ENCODE results near the gene NLRP1.

Gene NLRP1

DNA sequence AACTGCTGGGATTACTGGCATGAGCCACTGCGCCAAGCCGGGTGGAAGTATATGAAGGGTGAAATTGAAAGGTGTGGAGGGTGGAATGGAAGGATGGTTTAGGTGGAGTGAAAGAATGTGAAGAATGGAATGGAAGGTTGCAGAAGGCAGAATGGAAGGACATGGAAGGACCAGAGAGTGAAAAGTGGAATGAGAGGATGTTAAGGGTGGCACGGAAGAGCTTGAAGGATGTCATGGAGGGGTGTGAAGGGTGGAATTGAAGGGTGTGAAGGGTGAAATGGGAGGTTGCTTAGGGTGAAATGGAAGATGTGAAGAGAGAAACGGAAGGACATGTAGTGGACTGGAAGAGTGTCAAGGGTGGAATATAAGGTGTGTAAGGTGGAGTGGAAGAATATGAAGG, 81.8 kb downstream of the NLRP1 start:
- no peak for FAIRE-seq
- DNase-seq (ENCODE audit: insufficient read length, low spot score): no peak
- TF ChIP-seq, protein P1, sequence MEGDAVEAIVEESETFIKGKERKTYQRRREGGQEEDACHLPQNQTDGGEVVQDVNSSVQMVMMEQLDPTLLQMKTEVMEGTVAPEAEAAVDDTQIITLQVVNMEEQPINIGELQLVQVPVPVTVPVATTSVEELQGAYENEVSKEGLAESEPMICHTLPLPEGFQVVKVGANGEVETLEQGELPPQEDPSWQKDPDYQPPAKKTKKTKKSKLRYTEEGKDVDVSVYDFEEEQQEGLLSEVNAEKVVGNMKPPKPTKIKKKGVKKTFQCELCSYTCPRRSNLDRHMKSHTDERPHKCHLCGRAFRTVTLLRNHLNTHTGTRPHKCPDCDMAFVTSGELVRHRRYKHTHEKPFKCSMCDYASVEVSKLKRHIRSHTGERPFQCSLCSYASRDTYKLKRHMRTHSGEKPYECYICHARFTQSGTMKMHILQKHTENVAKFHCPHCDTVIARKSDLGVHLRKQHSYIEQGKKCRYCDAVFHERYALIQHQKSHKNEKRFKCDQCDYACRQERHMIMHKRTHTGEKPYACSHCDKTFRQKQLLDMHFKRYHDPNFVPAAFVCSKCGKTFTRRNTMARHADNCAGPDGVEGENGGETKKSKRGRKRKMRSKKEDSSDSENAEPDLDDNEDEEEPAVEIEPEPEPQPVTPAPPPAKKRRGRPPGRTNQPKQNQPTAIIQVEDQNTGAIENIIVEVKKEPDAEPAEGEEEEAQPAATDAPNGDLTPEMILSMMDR (IDR thresholded peaks at IDR 0.05; ENCODE audit: insufficient read depth, missing control alignments): no peak

DNA sequence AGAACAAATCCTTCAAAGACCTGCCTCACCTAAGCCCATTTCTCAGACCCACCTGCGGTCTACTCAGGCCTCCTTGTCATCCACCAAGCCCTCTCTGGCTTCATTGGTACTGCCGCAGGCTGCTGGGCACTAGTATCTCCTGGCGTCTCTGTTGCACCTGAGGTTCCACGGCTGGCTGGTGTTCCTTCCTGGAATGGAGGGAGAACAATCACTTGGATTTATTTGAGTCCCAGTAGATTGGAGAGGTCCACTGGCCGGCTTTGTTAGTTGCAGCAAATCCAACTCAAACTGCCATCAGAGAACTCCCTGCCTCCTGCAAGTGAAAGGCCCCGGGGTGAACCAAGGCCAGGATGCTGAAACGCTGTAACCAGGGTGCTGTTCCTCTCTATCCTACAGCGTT, 82.6 kb downstream of the NLRP1 start:
- FAIRE-seq: no peak

DNA sequence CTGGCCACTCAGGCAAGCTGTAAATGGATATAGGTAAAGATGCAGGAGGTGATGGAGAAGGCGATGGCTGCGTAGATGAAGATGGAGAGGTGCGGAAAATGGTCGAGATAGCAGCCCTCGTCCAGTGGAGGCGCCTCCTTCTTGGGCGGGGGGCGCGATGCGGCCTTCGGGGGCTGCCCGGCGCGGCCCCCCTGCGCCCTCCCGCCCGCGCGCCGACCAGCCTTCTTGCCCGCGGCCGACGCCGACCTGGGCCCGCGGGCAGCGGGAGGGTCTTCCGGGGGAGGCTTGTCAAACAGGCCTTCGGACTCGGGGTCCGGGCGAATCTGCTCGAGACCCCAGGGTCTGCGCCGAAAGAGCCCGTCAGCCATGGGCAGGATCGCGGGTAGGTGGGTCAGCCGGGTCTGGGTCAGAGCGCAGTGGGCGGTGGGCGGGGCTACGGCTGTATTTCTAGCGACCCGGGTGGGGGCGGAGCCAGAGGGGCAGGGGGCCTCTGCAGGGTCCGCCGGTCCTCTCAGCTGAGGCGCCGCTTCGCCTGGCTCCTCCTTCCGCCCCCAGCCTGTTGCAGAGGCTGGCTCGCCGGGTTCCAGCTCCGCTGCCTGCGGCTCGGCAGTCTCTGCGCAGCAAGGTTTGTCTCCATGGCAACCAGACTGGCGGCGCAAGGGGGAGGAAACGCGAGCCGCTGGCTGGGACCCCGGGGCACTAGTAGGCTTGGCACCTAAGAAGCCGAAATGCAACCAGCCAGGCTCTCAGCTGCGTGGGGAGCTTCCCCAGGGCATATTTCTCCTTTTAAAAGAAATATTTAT, 83.5 kb downstream of the NLRP1 start:
- peak; percentile 90 for DNase-seq (ENCODE audit: insufficient read length, low spot score)
- FAIRE-seq: no peak

More for the DNA sequence above, 82.6 kb downstream of the NLRP1 start:
- TF ChIP-seq, protein P1 (IDR thresholded peaks at IDR 0.05; ENCODE audit: insufficient read depth, missing control alignments): no peak
- no peak for DNase-seq (ENCODE audit: insufficient read length, low spot score)

DNA sequence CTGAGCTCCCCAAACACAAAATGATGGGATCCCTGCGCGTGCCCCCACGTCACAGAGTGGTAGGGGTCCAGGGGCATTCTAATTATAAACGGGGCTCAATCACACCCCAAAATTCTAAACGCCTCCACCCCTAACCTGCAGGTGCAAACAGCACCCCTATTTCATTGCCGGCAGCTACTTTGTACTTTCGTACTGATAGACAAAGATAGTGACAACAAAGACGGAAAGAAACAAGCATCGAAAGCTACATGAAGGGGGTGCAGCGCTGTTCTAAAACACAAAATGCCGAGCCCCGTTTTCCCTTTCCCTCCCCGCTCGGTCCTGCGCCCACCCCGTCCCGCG, 84.1 kb downstream of the NLRP1 start:
- TF ChIP-seq, protein P1 (IDR thresholded peaks at IDR 0.05; ENCODE audit: insufficient read depth, missing control alignments): no peak
- FAIRE-seq: no peak
- no peak for DNase-seq (ENCODE audit: insufficient read length, low spot score)

More for the DNA sequence above, 83.5 kb downstream of the NLRP1 start:
- TF ChIP-seq, protein P1 (IDR thresholded peaks at IDR 0.05; ENCODE audit: insufficient read depth, missing control alignments): no peak

DNA sequence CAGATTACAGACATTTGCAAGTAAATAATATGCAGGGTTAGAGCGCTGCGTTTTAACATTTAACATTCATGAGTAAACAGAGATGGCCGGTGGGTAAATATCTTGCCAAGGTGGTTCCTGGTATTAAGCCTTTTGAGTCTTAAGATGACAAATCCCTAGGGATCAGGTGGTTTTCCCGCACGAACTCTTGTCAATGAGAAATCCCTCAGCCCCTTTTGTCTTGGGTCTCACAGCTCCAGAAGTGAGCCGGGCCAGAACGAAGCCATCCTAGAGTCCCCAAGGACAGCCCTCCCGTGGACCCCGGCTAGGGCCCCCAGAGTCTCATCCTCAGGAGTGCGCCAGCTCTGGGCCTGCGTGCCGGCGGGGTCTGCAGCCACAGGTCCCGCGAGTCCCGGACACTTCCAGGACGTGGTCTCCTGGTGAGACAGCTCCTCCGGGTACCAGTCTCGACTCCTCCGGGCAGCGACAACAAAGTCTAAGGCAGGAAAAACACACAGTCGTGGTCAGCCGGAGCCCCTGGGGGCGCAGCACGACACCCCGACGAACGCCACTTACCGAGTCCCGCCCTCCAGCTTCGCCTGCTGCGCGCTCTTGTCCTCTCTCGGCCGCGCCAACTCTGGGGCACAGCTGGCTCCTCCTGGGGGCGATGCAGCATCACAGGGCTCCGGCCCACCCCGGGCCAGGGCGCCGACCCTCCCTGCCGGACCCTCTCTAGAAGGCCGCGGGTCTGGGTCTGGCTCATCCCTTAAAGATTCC, 84.7 kb downstream of the NLRP1 start:
- FAIRE-seq (no peak), DNase-seq (ENCODE audit: insufficient read length, low spot score) (peak; percentile 35)
- TF ChIP-seq, protein P1 (IDR thresholded peaks at IDR 0.05; ENCODE audit: insufficient read depth, missing control alignments): no peak

DNA sequence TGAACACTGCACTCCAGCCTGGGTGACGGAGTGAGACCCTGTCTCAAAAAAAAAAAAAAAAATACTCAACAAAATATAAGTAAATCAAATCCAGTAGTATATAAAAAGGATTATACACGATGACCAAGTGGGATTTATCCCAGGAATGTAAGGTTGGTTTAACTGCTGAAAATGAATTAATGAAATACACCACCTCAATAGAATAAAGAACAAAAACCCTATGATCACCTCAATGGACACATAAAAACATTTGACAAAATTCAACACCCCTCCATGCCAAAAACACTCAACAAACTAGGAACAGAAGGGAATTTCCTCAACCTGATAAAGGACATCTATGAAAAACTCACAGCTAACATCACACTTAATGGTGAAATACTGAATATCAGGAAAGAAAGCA, 91.3 kb downstream of the NLRP1 start:
- FAIRE-seq (no peak), DNase-seq (ENCODE audit: insufficient read length, low spot score) (no peak)
- TF ChIP-seq, protein P1 (IDR thresholded peaks at IDR 0.05; ENCODE audit: insufficient read depth, missing control alignments): no peak

DNA sequence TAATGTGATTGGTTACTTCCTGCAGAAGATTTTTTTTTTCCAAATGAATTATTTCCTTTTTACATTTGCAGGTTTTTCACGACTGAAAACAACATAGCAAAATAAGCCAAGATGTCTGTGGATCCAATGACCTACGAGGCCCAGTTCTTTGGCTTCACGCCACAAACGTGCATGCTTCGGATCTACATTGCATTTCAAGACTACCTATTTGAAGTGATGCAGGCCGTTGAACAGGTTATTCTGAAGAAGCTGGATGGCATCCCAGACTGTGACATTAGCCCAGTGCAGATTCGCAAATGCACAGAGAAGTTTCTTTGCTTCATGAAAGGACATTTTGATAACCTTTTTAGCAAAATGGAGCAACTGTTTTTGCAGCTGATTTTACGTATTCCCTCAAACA, 95.6 kb downstream of the NLRP1 start:
- FAIRE-seq (no peak), DNase-seq (ENCODE audit: insufficient read length, low spot score) (no peak)
- TF ChIP-seq, protein P1 (IDR thresholded peaks at IDR 0.05; ENCODE audit: insufficient read depth, missing control alignments): no peak

Measured in D721Med (cell line).